EL (cell line): ENCODE data around the gene YIF1A.
A peak's percentile ranks its signal among the peaks of the same experiment; 100 is the strongest.
"Not testable (repeated sequence)": the region's sequence is repeated elsewhere in the genome, so short reads cannot be mapped to it uniquely, and the experiment has no call there.

Experiments
- DNase-seq: peaks from one replicate; pipeline ENCODE4 v3.0.0-alpha.2; 2016

The YIF1A gene

GRCh38 chr11:66326261-66327111 is 37.5 kb upstream of the YIF1A start:
- DNase-seq = peak; percentile 88

- DNase-seq = no peak
Observed at GRCh38 chr11:66325263-66325671, 36.3 kb upstream of the YIF1A start.

GRCh38 chr11:66324664-66325063 is 35.7 kb upstream of the YIF1A start:
- peak; percentile 74 for DNase-seq

GRCh38 chr11:66323684-66324083 is 34.7 kb upstream of the YIF1A start:
- no peak for DNase-seq

- DNase-seq = no peak
Observed at GRCh38 chr11:66322732-66323427, 33.9 kb upstream of the YIF1A start.

GRCh38 chr11:66321606-66322005 is 32.7 kb upstream of the YIF1A start:
- DNase-seq = no peak

GRCh38 chr11:66320748-66321147 is 31.8 kb upstream of the YIF1A start:
- DNase-seq = not testable (repeated sequence)

GRCh38 chr11:66320289-66320688 is 31.3 kb upstream of the YIF1A start:
- not testable (repeated sequence) for DNase-seq

GRCh38 chr11:66318600-66318970 is 29.6 kb upstream of the YIF1A start:
- DNase-seq = no peak

GRCh38 chr11:66317723-66318599 is 29.0 kb upstream of the YIF1A start:
- peak; percentile 78 for DNase-seq

- peak; percentile 64 for DNase-seq
Observed at GRCh38 chr11:66317322-66317722, 28.4 kb upstream of the YIF1A start.

- DNase-seq = peak; percentile 76
Observed at GRCh38 chr11:66316849-66317251, 27.9 kb upstream of the YIF1A start, which contains the start of gene CD248. CD248 (minus strand) TSS chr11:66317044; CDS start chr11:66317027, 17 bp downstream.

GRCh38 chr11:66315921-66316811 is 27.2 kb upstream of the YIF1A start:
- peak; percentile 27 for DNase-seq

GRCh38 chr11:66315498-66315885 is 26.5 kb upstream of the YIF1A start:
- no peak for DNase-seq

- no peak for DNase-seq
Observed at GRCh38 chr11:66314561-66315497, 25.9 kb upstream of the YIF1A start.

- no peak for DNase-seq
Observed at GRCh38 chr11:66314186-66314501, 25.2 kb upstream of the YIF1A start.

GRCh38 chr11:66313321-66314185 is 24.6 kb upstream of the YIF1A start:
- peak; percentile 59 for DNase-seq

GRCh38 chr11:66312549-66313320 is 23.8 kb upstream of the YIF1A start:
- DNase-seq = peak; percentile 100

GRCh38 chr11:66311965-66312548 is 23.1 kb upstream of the YIF1A start:
- DNase-seq = peak; percentile 92
